ENCODE data around the gene ACOT11. TPM values are rescaled to one million over a fixed set of nuclear protein-coding genes. Genes with fewer than 3 reads are reported as not detected.

ACOT11 gene
- total RNA-seq, 1 experiment from 2014 or later, result 1.3 TPM

- DNase-seq (ENCODE audit: low read depth), result no peak
Observed at GRCh38 chr1:54645806-54646676, 98.0 kb downstream of the ACOT11 start.

DNA sequence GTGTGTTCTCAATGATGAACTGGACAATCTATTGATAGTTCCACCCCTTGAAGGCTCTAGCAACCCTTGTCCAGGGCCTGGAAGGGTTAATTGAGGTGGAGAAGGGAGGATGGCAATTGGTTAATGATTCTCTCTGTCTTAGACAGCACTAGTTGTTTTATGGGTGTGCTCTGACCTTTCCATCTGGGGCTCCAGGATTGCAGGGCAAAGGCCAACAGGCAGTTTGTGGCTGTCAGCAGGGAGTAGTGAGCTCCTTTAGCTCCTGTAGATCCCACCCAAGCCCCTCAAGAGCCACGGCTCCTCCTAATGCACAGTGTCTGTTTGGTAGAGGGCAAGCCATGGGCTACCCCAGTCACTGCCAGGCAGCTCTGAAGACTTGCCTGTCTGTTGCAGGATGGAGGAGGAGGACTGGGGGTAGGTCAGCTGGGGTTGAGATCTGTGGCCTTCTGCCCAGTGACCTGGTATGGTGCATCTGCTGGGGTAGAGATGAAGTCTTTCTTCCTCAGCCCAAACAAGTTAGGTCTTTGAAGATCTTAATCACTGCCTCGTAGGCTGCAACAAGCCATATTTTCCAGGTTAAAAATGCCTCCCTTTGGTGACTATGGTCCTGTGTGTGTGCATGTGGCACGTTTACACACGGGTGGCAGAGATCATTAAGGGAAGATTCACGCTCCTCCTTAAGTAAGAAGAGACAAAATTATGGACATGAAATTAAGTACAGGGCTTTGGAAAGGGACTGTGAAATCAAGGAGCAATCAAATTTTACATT is 101.3 kb downstream of the ACOT11 start:
- no peak for DNase-seq (ENCODE audit: low read depth)

GRCh38 chr1:54649921-54650320 is 101.9 kb downstream of the ACOT11 start:
- DNase-seq (ENCODE audit: low read depth), result no peak

GRCh38 chr1:54650417-54650816 is 102.4 kb downstream of the ACOT11 start:
- DNase-seq (ENCODE audit: low read depth), result no peak

GRCh38 chr1:54651608-54652007 is 103.6 kb downstream of the ACOT11 start:
- DNase-seq (ENCODE audit: low read depth), result no peak

- DNase-seq (ENCODE audit: low read depth), result no peak
Observed at GRCh38 chr1:54652168-54652567, 104.1 kb downstream of the ACOT11 start.

DNA sequence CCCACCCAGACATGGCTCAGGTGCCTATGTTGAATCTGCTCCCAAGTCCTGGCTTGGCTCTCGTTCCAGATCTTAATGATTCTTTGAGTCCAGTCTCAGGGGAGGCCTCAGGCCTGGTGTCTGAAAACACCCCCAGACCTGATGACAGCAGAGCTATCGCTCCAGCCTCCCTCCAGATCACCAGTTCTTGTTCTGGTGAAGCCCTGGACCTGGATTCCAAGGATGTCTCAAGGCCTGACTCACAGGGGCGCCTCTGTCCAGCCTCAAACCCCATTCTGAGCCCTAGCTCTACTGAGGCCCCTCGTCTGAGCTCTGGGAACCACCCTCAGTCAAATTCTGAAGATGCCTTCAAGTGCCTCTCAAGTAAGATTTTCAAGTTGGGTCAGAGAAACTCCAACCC is 105.0 kb downstream of the ACOT11 start:
- no peak for DNase-seq (ENCODE audit: low read depth)

- DNase-seq (ENCODE audit: low read depth), result no peak
Observed at GRCh38 chr1:54658164-54658913, 110.3 kb downstream of the ACOT11 start.

Other genes with a start within 250 kb of the ACOT11 start
- gene SSBP3, start 141.8 kb upstream of the ACOT11 start, total RNA-seq (2014; rRNA removed; shearing (Covaris generic)), result 20.8 and 21.2 TPM in 2 replicates
- not detected in 2 replicates for gene FAM151A, start 75.3 kb downstream of the ACOT11 start, total RNA-seq (2014; rRNA removed; shearing (Covaris generic))
- gene MROH7, start 93.6 kb downstream of the ACOT11 start, total RNA-seq (2014; rRNA removed; shearing (Covaris generic)), result not detected in 2 replicates
- gene TTC4, start 167.6 kb downstream of the ACOT11 start, total RNA-seq (2014; rRNA removed; shearing (Covaris generic)), result 64.8 and 75.8 TPM in 2 replicates
- gene PARS2, start 216.3 kb downstream of the ACOT11 start, total RNA-seq (2014; rRNA removed; shearing (Covaris generic)), result 5.8 and 7.3 TPM in 2 replicates